Neural progenitor cell (in vitro differentiated cells): Measurements from ENCODE around the gene MARCHF3.

Experiments
- EZH2phosphoT487 ChIP-seq: fragments of 200-600 bp; sonication (generic); IDR thresholded peaks from 2 replicates; pipeline ENCODE4 v1.6.1; 2017; ENCODE audit warnings: antibody characterized with exemption
- TF ChIP-seq, protein P1 (sequence below): fragments of 200-600 bp; sonication (generic); IDR thresholded peaks from 2 replicates; pipeline ENCODE4 v1.5.1; 2017; ENCODE audit warnings: antibody characterized with exemption, mild to moderate bottlenecking

DNA sequence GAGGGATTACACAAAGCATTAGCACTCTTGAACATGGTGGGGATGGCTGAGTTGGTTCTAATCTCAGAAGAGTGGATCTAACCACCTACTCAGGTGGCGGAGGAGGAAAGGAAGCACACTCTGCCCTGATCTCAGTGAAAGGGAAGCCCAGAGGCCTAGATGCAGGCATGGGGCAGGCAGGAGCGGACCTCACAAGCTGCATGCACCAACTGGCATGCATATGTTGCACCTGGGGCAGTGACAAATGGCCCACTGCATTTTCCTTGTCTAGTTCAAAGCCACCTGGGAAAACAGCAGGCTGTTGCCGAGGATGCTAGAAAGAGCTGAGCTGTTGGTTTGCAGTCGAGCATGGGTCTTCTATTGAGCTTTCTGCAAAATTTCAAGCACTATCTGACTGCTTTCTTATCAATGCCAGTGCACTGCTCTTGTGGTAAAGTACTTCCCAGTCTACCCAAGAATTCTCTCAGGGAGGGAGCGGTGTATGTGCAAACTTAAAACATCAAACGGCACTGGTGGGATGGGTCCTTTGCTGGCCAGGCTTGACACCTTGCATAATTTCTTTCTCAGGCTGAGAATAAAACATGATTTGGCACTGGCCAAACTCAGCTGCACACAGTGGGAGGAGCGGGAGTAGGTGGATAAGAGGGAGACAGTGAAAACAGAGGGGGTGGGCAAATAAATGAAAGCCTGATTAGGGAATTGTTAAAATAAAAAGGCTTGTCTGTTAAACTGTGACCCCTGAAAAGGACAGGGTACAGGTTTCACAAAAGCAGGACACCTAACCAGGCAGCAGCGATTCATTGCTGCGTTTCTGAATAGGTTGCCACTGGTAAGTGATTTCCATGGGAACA, 108.9 kb downstream of the MARCHF3 start:
- TF ChIP-seq, protein P1, sequence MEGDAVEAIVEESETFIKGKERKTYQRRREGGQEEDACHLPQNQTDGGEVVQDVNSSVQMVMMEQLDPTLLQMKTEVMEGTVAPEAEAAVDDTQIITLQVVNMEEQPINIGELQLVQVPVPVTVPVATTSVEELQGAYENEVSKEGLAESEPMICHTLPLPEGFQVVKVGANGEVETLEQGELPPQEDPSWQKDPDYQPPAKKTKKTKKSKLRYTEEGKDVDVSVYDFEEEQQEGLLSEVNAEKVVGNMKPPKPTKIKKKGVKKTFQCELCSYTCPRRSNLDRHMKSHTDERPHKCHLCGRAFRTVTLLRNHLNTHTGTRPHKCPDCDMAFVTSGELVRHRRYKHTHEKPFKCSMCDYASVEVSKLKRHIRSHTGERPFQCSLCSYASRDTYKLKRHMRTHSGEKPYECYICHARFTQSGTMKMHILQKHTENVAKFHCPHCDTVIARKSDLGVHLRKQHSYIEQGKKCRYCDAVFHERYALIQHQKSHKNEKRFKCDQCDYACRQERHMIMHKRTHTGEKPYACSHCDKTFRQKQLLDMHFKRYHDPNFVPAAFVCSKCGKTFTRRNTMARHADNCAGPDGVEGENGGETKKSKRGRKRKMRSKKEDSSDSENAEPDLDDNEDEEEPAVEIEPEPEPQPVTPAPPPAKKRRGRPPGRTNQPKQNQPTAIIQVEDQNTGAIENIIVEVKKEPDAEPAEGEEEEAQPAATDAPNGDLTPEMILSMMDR = no peak
- TF ChIP-seq EZH2phosphoT487 = no peak
